Measurements from ENCODE around the gene SERPINC1.
"Not testable (repeated sequence)": the region's sequence is repeated elsewhere in the genome, so short reads cannot be mapped to it uniquely, and the experiment has no call there.

SERPINC1 gene

DNA sequence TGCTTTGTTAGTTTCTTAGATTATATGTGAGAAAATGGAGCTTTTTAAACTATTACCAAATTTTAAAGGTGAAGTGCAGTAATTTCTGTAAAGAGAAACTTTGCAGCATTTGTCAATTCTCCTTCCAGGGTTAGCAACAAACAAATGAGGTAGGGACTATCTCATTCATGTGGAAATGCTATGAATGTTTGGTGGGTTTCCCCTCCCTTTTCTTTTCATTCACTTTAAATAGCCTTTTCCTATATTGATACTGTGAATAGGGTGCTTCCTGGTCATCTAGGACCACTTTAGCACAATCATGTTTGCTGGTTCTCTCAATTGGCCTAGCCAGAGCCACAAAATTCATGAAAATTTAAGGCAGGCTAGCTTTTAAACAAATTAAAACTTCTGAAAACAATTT is 28.4 kb downstream of the SERPINC1 start:
- no peak for DNase-seq

DNA sequence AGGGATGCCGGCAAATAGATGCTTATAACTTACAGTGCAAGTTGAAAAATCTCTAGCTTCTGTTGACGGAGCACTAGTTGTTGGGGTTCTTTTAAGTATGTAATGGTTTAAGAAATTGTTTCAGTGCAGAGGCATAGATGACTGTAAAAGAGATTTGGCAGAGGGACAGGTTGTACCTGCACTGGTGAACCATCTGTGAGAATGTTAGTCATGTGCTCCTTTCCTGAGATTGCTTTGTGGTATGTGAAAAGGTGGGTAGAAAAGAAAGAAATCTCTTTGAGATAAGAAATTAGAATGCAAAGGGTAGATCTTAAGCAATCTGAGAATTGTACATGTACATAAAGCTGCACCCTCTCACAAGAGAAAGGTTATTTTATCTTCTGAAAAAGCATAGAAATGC is 29.5 kb downstream of the SERPINC1 start:
- no peak for DNase-seq

DNA sequence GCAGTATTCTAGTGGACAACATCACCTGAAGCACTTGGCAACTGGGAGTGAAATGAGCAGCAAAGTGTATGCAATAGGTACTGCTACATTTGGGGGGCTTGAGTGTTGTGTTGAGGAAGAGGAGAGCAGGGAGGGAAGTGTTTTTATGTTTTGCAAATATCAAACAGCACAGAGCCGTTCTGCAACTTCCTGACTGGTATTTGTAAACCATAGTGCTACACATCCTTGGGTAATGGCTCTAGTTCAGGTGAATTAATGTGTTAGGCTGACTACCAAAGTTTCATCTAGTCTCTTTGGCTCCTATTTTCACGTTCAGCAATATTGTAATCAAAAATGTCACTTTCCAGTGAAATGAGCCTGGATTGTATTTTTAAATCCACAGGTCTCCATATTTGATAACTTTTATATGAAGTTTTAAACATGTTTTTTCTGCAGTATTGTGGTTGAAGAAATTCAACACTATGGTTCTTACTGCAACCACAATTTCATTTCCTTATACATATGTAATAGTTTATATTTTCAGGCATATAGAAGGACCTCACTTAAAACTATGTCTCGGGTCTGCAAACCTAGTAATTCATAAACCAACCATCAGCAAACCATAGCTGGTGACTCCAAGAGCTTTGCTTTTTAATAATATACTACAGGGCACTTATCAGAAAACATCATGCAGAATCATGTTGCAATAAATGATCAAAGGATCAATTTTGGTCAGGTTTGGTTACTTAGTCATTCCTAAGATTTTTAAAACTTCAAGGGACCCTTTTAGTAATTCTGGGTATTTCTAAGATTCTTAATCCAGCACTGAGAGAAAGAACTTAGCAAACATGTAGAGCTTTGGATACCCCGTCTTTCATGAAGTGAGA is 30.1 kb downstream of the SERPINC1 start:
- no peak for DNase-seq

DNA sequence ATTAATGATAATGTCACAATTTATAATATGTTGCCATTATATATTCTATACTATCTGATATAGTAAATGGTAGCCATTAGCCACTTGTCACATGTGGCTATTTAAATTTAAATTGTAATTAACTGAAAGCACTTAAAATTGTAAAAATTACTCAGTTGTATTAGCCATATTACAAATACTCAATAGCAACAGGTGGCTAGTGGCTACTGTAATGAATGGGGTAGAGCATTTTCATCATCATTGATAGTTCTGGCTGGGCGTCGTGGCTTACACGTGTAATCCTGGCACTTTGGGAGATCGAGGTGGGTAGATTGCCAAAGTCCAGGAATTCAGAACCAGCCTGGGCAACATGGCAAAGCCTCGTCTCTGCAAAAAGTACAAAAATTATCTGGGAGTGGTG is 32.4 kb downstream of the SERPINC1 start:
- no peak for DNase-seq

DNA sequence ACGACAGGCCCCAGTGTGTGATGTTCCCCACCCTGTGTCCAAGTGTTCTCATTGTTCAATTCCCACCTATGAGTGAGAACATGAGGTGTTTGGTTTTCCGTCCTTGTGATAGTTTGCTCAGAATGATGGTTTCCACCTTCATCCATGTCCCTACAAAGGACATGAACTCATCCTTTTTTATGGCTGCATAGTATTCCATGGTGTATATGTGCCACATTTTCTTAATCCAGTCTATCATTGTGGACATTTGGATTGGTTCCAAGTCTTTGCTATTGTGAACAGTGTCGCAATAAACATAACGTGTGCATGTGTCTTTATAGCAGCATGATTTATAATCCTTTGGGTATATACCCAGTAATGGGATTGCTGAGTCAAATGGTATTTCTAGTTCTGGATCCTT is 36.0 kb downstream of the SERPINC1 start:
- not testable (repeated sequence) for DNase-seq

DNA sequence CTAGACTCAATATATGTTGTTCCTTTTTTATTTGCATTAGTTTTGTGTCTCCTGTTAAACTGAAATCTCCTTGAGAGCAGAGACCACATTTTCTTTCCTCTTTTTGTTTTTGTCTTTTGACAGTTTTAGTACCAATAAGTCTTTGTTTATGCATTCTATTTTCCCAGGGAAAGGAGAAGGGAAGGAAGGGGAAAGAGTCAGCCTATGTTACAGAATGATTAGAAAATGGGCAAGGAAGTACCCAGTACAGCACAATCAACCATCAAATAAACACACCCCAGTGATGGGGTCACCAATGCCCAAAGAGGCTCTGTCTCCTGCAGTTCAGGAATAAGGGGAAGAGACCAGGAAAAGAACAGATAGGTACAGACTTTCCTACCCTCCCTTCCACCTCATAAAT is 38.9 kb downstream of the SERPINC1 start:
- no peak for DNase-seq

DNA sequence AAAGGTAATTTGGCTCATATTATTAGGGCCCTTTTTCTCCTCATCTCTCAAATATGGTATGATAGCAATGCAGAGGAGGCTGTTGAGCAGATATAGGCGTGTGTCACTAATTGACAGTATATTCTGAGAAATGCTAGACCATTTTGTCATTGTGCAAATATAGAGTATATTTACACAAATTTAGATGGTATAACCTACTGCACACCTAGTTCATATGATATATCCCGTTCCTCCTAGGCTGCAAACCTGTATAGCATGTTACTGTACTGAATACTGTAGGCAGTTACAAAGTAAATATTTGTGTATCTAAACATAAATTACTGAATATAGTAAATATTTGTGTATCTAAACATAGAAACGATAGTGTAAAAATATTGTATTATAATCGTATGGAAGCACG is 40.4 kb downstream of the SERPINC1 start:
- DNase-seq: no peak

DNA sequence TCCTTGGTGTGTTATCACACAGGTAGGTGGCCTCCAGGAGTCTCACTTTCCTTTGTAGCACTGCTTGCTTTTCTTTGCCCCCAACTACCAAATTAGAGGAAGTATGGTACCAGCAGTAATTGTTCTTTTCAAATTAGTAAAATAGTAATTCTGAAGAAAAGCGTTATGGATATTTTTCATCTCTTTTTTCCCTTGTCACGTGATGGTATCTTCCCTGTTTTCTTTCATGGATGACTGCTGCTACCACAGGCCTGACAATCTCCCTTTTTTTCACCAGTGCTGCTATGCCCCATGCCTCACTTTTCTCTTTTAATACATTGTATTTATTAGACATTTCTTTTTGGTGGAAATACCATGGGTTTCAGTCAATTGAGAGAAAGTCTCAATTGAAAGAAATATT is 45.6 kb downstream of the SERPINC1 start:
- DNase-seq: no peak

DNA sequence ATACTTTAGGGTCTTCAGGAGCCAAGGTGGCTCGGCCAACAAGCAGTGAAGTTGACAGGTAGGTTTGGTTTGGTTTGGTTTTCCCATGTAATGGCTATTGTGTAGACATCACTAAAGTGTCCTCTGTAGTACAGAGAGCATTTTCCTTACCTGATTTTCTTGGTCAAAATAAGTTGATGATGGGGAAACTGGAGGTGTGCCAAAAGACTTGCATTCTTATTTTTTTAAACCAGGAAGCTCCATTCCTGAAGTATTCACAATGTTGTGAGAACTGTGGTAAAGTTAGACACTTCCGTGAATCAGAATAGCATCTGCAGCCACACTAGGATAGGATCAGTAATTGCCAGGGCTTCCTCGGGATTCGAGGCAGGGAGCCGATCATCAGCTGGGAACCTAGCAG is 46.0 kb downstream of the SERPINC1 start:
- no peak for DNase-seq

DNA sequence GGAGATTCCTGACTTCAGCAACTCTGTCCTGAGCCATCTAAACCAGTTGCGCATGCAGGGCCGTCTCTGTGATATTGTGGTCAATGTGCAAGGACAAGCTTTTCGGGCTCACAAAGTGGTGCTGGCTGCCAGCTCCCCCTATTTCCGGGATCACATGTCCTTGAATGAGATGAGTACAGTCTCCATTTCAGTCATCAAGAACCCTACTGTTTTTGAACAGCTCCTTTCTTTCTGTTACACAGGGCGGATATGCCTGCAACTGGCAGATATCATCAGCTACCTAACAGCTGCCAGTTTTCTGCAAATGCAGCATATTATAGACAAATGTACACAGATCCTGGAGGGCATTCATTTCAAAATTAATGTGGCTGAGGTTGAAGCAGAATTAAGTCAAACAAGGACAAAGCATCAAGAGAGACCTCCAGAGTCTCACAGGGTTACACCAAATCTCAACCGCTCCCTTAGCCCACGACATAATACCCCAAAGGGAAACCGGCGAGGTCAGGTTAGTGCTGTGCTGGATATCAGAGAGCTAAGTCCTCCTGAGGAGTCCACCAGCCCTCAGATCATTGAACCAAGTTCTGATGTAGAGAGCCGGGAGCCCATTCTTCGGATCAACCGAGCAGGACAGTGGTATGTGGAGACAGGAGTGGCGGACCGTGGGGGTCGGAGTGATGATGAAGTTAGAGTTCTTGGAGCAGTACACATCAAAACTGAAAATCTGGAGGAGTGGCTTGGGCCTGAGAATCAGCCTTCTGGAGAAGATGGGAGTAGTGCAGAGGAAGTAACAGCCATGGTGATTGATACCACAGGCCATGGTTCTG is 46.7 kb downstream of the SERPINC1 start:
- no peak for DNase-seq

DNA sequence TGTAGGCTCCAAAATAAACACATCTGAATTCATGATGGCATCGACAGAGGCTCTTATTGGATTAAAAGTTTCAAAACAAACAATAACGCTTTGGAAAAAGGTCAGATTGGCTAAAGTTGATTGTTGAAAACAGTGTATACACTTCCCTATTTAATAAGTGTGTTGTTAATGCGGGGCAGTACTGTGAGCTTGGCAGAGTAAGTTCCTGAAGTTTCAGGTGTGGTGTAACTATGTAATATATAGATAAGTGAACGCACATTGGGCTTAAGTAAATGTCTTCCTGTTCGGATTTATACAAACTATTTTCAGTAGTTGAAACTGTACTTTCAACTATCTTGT is 48.1 kb downstream of the SERPINC1 start:
- no peak for DNase-seq

DNA sequence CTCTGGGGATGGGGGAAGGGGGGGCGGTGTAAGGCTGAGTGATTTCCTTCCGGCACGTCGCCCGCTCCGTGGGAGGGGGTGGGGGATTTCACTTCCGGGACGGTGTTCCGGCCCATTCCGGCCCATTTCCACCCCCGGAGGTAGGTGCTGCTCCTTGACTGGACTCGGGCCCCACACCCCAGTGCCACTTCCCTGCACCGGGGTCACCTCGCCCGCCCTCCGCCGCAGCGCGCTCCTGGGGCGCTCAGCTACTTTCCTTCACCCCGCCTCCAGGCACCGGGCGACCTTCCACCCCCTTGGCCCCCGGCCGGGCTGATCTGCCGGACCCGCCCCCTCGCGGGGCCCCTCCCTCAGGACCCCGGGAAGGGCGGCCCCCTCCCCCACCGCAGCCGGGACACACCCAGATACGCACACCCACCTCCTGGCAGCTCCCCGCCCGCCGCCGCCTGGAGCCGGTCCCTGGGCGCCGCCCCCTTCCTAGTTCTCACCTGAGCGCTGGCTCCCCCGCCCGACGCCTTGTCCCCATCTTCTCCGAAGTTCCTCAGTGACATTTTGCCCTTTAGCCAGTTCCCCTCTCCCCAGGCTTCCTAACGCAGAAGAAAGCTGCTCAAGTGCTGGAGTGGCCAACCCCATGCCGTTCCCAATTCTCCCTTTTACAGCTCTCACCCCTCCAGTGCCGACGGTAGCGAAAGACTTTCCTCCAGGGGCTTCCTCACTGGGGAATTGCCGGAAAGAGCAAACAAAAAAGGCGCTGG is 48.7 kb downstream of the SERPINC1 start, which contains the start of gene ZBTB37:
TSS of gene ZBTB37 (plus strand) at position 115 of the 755 bp plus-strand sequence. CDS start 1,846 bp downstream, outside the sequence.
- peak; percentile 92 to 95 for DNase-seq

DNA sequence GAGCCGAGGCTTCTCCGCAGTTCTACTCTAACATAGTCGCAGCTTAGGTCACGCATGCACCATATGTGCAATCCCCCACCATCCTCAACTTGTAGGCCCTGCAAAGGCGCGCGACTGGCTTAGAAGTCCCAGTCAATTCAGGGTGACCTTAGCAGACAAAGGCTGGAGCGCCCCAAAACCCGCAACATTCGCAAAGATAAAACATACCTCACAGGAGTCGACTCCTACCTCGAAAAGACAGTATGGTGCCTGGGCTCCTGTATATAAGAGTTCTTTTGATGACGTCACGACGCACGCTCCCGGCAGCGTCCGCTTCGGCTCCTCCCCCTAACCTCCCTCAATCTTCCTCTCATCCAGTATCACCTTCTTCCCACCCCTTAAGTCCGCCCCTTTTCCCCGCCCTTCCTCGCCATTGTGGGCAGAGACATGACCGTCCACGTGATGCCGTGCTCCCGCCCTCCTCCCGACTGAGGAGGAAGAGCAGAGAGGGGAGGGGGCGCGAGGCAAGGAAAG is 49.3 kb downstream of the SERPINC1 start, which contains the start of gene GAS5:
TSS of gene GAS5 (minus strand) at position 237 of the 513 bp plus-strand sequence.
- peak; percentile 98 to 100 for DNase-seq

DNA sequence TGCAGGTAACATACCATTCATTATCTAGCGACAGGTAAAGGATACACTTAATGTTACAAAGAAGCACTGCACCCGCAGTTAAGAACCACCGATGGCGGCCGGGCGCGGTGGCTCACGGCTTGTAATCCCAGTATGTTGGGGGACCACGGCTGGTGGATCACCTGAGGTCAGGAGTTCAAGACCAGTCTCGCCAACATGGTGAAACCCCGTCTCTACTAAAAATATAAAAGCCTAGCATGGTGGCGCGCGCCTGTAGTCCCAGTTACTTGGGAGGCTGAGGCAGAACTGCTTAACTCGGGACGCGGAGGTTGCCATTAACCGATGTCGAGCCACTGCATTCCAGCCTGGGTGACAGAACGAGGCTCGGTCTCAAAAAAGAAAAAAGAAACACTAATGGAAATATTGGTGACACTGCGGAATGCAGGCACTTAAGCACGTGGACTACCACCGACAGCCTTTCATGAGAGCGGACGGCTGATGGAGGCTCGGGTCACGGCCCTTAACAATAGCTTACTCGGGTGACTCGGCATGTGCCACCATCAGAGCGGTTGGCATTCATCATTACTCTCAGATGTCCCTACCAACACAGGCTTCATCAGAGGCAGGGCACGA is 49.9 kb downstream of the SERPINC1 start:
- DNase-seq: no peak

DNA sequence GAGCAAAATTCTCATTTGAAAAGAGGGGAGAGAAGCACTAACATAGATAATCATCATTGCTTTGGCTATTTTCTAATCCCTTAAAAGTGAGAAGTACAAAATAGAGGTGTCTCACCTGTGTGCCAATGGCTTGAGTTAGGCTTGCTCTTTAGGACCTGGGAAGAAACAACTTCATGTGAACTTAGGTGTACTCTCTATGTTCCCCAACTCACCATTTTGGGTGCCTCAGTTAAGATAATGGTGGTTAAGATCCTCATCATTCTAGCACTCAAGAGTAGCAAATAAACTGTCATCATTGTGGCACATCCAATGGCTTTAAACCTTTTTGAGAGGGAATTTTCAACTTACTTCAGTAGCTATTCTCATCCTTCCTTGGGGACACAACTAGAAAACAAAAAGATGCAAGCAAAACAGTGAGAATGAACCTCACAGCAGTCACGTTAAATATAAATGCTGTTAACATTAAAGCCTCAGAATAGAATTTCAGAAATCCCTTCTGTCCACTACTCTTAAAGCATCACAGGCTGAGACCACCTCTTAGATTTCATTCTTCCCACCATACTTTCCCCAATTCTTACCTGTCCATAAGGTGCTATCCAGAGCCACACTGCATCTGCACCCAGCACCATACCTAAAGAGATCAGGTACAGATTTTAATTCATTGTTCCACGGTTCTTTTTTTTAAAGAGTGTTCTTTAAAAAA is 50.6 kb downstream of the SERPINC1 start:
- no peak for DNase-seq

DNA sequence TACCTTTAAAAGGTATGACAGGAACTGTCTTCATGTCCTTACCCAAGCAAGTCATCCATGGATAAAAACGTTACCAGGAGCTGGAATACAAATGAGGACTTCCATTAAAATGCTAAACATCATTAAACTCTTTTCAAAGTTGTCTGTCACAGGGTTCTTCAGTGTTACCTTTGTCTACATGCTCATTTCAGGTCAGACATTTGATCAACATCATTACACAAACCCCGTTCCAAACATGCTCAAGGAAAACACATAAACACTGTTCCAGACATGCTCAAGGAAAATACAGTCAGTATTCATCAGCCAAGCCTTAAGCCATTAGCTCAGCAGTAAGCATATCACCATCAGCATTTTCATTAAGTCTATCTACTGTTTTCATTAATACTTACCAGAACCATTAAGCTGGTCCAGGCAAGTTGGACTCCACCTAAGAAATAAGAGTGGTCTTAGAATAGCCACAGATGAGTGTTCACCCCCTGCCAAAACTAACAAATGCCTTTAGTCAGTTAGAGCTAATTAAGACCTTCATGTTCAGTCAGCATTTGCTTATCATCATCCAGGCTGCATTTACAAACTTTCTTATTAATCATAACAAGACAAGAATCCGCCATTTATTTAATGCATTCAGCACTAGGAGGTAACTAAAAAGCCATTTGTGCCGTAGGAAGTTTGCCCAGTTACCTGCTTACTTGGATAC is 51.5 kb downstream of the SERPINC1 start:
- no peak for DNase-seq

DNA sequence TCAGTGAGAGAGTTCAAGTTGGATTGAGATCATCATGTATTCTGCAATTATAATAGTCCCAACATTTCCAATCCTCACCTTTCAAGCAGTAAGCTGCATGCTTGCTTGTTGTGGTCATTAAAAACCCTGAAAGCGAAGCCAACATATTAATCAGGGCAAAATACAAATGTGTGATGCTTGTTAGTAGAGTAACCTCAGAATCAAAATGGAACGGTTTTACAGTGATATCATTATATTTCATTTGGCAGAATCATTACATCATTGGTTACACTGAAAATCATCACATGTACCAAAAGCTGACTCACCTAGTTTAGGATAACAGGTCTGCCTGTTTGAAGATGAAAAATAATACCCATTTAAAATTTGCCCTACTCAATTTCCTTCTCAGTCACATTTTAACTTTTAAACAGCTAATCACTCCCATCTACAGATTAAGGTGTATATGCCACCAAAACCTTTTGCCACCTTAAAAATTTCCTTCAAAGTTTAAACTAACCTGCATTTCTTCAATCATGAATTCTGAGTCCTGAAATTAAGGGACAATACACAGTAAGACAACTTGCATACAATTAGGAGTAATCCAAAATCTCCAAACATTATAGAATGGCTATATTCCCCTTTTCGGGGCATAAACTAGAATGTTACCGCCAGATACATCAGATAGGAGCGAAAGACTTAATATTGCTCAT is 52.8 kb downstream of the SERPINC1 start:
- DNase-seq: no peak

DNA sequence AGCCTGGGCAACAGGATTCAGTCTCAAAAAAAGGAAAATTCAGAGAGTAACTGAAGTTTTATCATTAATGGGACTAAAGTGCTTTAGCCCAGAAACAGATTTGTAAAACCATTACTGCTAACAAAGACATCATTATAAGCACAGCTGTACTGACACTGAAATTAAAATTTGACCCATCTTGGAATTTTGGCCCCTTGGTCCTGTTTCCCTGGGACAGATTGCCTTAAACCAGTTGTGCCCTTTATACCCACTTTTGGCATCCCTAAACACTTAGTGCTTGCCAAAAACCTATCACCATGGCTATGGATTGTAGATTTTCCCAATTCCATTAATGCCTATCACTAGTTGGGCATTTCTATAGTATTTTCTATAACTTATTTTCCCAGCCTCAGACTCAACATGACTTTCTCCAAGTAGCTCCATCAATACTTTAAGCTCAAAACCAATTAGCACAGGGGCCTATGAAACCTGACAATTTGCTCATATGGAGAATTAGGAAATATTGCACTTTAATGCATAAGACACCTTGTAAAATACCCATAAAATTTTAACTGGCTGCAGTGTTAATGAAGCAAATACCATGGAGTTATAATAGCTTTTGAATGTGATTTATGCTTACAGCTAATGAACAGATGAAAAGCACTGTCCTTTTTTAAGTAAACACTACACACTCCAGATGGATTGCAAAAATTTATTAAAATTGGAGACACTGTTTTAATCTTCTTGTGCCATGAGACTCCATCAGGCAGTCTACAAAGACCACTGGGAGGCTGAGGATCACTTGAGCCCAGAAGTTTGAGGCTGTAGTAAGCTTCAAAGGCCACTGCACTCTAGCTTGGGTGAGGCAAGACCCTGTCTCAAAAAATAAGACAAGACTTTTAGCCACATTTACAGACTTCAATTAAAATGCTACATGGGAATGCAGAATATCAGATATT is 53.6 kb downstream of the SERPINC1 start:
- DNase-seq: no peak

DNA sequence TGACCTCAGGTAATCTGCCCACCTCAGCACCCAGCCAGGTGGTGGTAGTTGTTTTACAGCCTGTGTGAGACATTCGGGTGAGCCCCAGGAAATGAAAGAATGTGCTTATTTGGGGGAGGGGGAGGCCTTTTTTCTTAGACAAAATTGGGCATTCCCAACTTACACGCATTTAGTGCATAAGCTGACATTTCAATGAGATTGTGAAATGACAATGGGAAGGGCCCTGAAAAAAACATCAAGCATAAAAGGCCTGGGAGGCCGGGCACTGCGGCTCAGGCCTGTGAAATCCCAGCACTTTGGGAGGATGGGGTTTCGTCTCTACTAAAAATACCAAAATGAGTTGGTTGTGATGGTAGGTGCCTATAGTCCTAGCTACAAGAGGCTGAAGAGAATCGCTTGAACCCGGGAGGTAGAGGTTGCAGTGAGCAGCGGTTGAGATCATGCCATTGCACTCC is 54.3 kb downstream of the SERPINC1 start:
- DNase-seq: no peak

All from stimulated activated CD4-positive, alpha-beta T cell treated with anti-CD3 and anti-CD28 coated beads, Interleukin-4, amount 100 ng/mL, for 4 hours (primary cell).